BJ (cell line): ENCODE data around the gene CDK14. TPM values are rescaled to one million over a fixed set of nuclear protein-coding genes. Genes with fewer than 3 reads are reported as not detected.

Source experiments
- CTCF ChIA-PET: fragments of 350-600 bp; formaldehyde crosslinking; extraction: SDS; loops from one replicate; lab custom pipeline; 2021; ENCODE audit warnings: antibody characterized with exemption, inconsistent platforms; lab: Yijun Ruan, JAX
- POLR2A ChIA-PET: fragments of 300-600 bp; sonication (Branson Sonifier 250); formaldehyde crosslinking; extraction: SDS; loops from one replicate; lab custom pipeline; 2021; ENCODE audit warnings: antibody characterized with exemption; lab: Charles Lee
- DNase-seq: peaks from one replicate; pipeline ENCODE4 v3.0.0-alpha.2; 2011; ENCODE audit warnings: low read depth
- H3K27me3 ChIP-seq: 2 replicates; pipeline ENCODE4 v1.6.0; 2011; ENCODE audit warnings: low read length; ENCODE audit not compliant: control insufficient read depth, insufficient read depth
- H3K36me3 ChIP-seq: 2 replicates; pipeline ENCODE4 v1.5.1; 2011; ENCODE audit warnings: low read length; ENCODE audit not compliant: control insufficient read depth, insufficient read depth
- H3K4me3 ChIP-seq: 2 replicates; pipeline ENCODE4 v1.5.1; 2011; ENCODE audit warnings: low read depth, mild to moderate bottlenecking, control low read depth, low read length
- CTCF ChIP-seq: IDR thresholded peaks from 2 replicates; pipeline ENCODE4 v1.5.1; 2011; ENCODE audit warnings: low read depth, mild to moderate bottlenecking, control low read depth, inconsistent platforms, low read length, moderate library complexity; ENCODE audit not compliant: insufficient read depth
- polyA plus RNA-seq: library from polyadenylated mRNA; depleted of rRNA; stranded (reverse); fragments of >200 nt; gene quantifications from 2 replicates; pipeline ENCODE4 v1.2.3, GENCODE V29; 2011

The CDK14 gene
- polyA plus RNA-seq, 1 experiment: 6.7 TPM

GRCh38 chr7:90839727-90840291 lies 243.7 kb downstream of the CDK14 start:
- TF ChIP-seq CTCF: no peak
- no peaks in the 10 kb centered on the region for H3K36me3 ChIP-seq
- no peak overlapping the region for H3K4me3 ChIP-seq
- CTCF ChIA-PET: interaction anchor here (1.9 kb wide), 1 partner anchor 194 kb away, joined by 5 read pairs; no protein-coding TSS in a partner anchor
- POLR2A ChIA-PET: no interaction called here
- H3K27me3 ChIP-seq: no peaks in the 10 kb centered on the region
- no peak for DNase-seq

- H3K27me3 ChIP-seq: no peaks in the 10 kb centered on the region
- ChIA-PET CTCF (interaction anchor here (1.9 kb wide), 1 partner anchor 192 kb away, joined by 5 read pairs; no protein-coding TSS in a partner anchor), POLR2A (no interaction called here)
- H3K36me3 ChIP-seq: no peaks in the 10 kb centered on the region
- DNase-seq: no peak
- TF ChIP-seq CTCF: no peak
- H3K4me3 ChIP-seq: no peak overlapping the region
Observed at GRCh38 chr7:90841759-90842429, 245.8 kb downstream of the CDK14 start.

GRCh38 chr7:90842430-90842788 lies 246.3 kb downstream of the CDK14 start:
- no peak for TF ChIP-seq CTCF
- DNase-seq: no peak
- POLR2A ChIA-PET: no interaction called here
- Histone ChIP-seq H3K4me3 (no peak overlapping the region), H3K27me3 (no peaks in the 10 kb centered on the region), H3K36me3 (no peaks in the 10 kb centered on the region)
- CTCF ChIA-PET: no interaction called here

GRCh38 chr7:90843472-90843871 lies 247.4 kb downstream of the CDK14 start:
- no peaks in the 10 kb centered on the region for H3K27me3 ChIP-seq
- POLR2A ChIA-PET: no interaction called here
- H3K36me3 ChIP-seq: no peaks in the 10 kb centered on the region
- no peak overlapping the region for H3K4me3 ChIP-seq
- DNase-seq: no peak
- CTCF ChIA-PET: interaction anchor here (1.3 kb wide), 1 partner anchor 10 kb away, joined by 5 read pairs; no protein-coding TSS in a partner anchor
- no peak for TF ChIP-seq CTCF

GRCh38 chr7:90844421-90844820 lies 248.3 kb downstream of the CDK14 start:
- no peak overlapping the region for H3K4me3 ChIP-seq
- ChIA-PET POLR2A (no interaction called here), CTCF (interaction anchor here (0.6 kb wide), 1 partner anchor 425 kb away, joined by 4 read pairs; no protein-coding TSS in a partner anchor)
- no peaks in the 10 kb centered on the region for H3K36me3 ChIP-seq
- no peak for DNase-seq
- no peak for TF ChIP-seq CTCF
- H3K27me3 ChIP-seq: no peaks in the 10 kb centered on the region
